Measurements from ENCODE around the gene ZNF823. TPM values are rescaled to one million over a fixed set of nuclear protein-coding genes. Genes with fewer than 3 reads are reported as not detected.

Gene ZNF823
- total RNA-seq, 1 experiment from 2014 or later = 7.4 TPM

GRCh38 chr19:11698231-11698630, 40.5 kb downstream of the ZNF823 start:
- Histone ChIP-seq H3K9me3 (ENCODE audit: insufficient read depth, low read depth) (no peaks in the 10 kb centered on the region), H3K27me3 (ENCODE audit: insufficient read depth, low read depth) (no peaks in the 10 kb centered on the region), H2AFZ (no peak overlapping the region), H3K4me2 (no peak overlapping the region), H3K79me2 (ENCODE audit: low read depth) (no peaks in the 10 kb centered on the region), H3K4me1 (replicated peaks; ENCODE audit: insufficient read depth) (0 out of 2 replicates have a peak, but pooled peaks cover 8% of the 10 kb centered on the region), H3K4me3 (no peak overlapping the region), H3K27ac (no peak overlapping the region), H4K20me1 (ENCODE audit: insufficient read depth) (no peaks in the 10 kb centered on the region), H3K36me3 (ENCODE audit: low read depth) (no peaks in the 10 kb centered on the region), H3K9me2 (ENCODE audit: insufficient read depth) (no peaks in the 10 kb centered on the region), H3F3A (ENCODE audit: insufficient read depth, low read depth) (0 out of 2 replicates have a peak, but pooled peaks cover 5% of the 10 kb centered on the region)
- BruUV-seq (replicated peaks) = no TSS peak
- CTCF ChIA-PET = no interaction called here
- DNase-seq = peak in 1 of 2 experiments; percentile 11
- intact Hi-C loops (cut with micrococcal nuclease; ENCODE audit: unreplicated experiment) = loop anchor here (5.0 kb wide), 1 partner anchor 69 kb away; the partner anchor contains the start of gene ZNF441
- TF ChIP-seq CTCF (conservative IDR thresholded peaks at IDR 0.05) (no peak), EZH2 (IDR thresholded peaks at IDR 0.05; ENCODE audit: low read depth) (no peak)
- POLR2A ChIA-PET (ENCODE audit: unreplicated experiment) = no interaction called here

- BruUV-seq (replicated peaks) = no TSS peak
- intact Hi-C loops (cut with micrococcal nuclease; ENCODE audit: unreplicated experiment) = loop anchor here (5.0 kb wide), 1 partner anchor 70 kb away; the partner anchor contains the start of gene ZNF441
- POLR2A ChIA-PET (ENCODE audit: unreplicated experiment) = no interaction called here
- no peak overlapping the region for H3K27ac ChIP-seq
- H3K4me2 ChIP-seq = no peak overlapping the region
- H3K9me3 ChIP-seq (ENCODE audit: insufficient read depth, low read depth) = no peaks in the 10 kb centered on the region
- no peaks in the 10 kb centered on the region for H3K36me3 ChIP-seq (ENCODE audit: low read depth)
- no peak overlapping the region for H3K4me3 ChIP-seq
- H3K9me2 ChIP-seq (ENCODE audit: insufficient read depth) = no peaks in the 10 kb centered on the region
- H3K27me3 ChIP-seq (ENCODE audit: insufficient read depth, low read depth) = no peaks in the 10 kb centered on the region
- 0 out of 2 replicates have a peak, but pooled peaks cover 9% of the 10 kb centered on the region for H3K4me1 ChIP-seq (replicated peaks; ENCODE audit: insufficient read depth)
- H3F3A ChIP-seq (ENCODE audit: insufficient read depth, low read depth) = peaks cover 10% of the 10 kb centered on the region; the same call in 1 of the 2 replicates
- H4K20me1 ChIP-seq (ENCODE audit: insufficient read depth) = no peaks in the 10 kb centered on the region
- DNase-seq = peak in 1 of 2 experiments; percentile 28
- no peaks in the 10 kb centered on the region for H3K79me2 ChIP-seq (ENCODE audit: low read depth)
- CTCF ChIA-PET = interaction anchor here (0.6 kb wide), 1 partner anchor 340 kb away, joined by 3 read pairs; no protein-coding TSS in a partner anchor
- TF ChIP-seq CTCF (conservative IDR thresholded peaks at IDR 0.05) (no peak), EZH2 (IDR thresholded peaks at IDR 0.05; ENCODE audit: low read depth) (no peak)
- no peak overlapping the region for H2AFZ ChIP-seq
Observed at GRCh38 chr19:11697284-11697855, 41.4 kb downstream of the ZNF823 start.

- no peaks in the 10 kb centered on the region for H3K36me3 ChIP-seq (ENCODE audit: low read depth)
- peaks cover 10% of the 10 kb centered on the region; the same call in 1 of the 2 replicates for H3F3A ChIP-seq (ENCODE audit: insufficient read depth, low read depth)
- no peaks in the 10 kb centered on the region for H4K20me1 ChIP-seq (ENCODE audit: insufficient read depth)
- H3K27ac ChIP-seq = no peak overlapping the region
- intact Hi-C loops (cut with micrococcal nuclease; ENCODE audit: unreplicated experiment) = loop anchor here (5.0 kb wide), 1 partner anchor 73 kb away; the partner anchor contains the start of gene ZNF441
- peak overlapping the region; percentile 85 for H3K4me2 ChIP-seq
- H3K4me1 ChIP-seq (replicated peaks; ENCODE audit: insufficient read depth) = 0 out of 2 replicates have a peak, but pooled peaks cover 9% of the 10 kb centered on the region
- peak overlapping the region; percentile 95 for H2AFZ ChIP-seq
- DNase-seq = peak; percentile 93 to 94
- H3K27me3 ChIP-seq (ENCODE audit: insufficient read depth, low read depth) = no peaks in the 10 kb centered on the region
- H3K9me2 ChIP-seq (ENCODE audit: insufficient read depth) = no peaks in the 10 kb centered on the region
- ChIA-PET POLR2A (ENCODE audit: unreplicated experiment) (interaction anchor here (0.6 kb wide), 1 partner anchor 112 kb away, joined by 3 read pairs; no protein-coding TSS in a partner anchor), CTCF (interaction anchor here (1.1 kb wide), 1 partner anchor 103 kb away, joined by 7 read pairs; no protein-coding TSS in a partner anchor)
- TF ChIP-seq EZH2 (IDR thresholded peaks at IDR 0.05; ENCODE audit: low read depth) (no peak), CTCF (conservative IDR thresholded peaks at IDR 0.05) (no peak; the same call in 1 of the 2 replicates)
- TSS peak; percentile 55 for BruUV-seq (replicated peaks)
- no peaks in the 10 kb centered on the region for H3K79me2 ChIP-seq (ENCODE audit: low read depth)
- peaks cover 2% of the 10 kb centered on the region; the same call in 1 of the 2 replicates for H3K9me3 ChIP-seq (ENCODE audit: insufficient read depth, low read depth)
- peak overlapping the region; percentile 79 for H3K4me3 ChIP-seq
Observed at GRCh38 chr19:11694533-11695439, 44.0 kb downstream of the ZNF823 start.
